Activated naive CD4-positive, alpha-beta T cell treated with anti-CD3 and anti-CD28 coated beads, Interleukin-2, amount 10 ng/mL, durations not matched to agents 7 days and 5 days (primary cell): ENCODE data around the gene TMCO6.
"Not testable (repeated sequence)": the region's sequence is repeated elsewhere in the genome, so short reads cannot be mapped to it uniquely, and the experiment has no call there.

Experiments
- CTCF ChIA-PET: fragments of 350-600 bp; sonication (Branson Sonifier 250); formaldehyde crosslinking; loops from one replicate; lab custom pipeline; 2021; ENCODE audit warnings: antibody characterized with exemption; lab: Charles Lee
- DNase-seq: peaks from one replicate; pipeline ENCODE4 v3.0.0-alpha.2; 2020
- H3K27ac Mint-ChIP-seq: one replicate; pipeline ENCODE4 v1.8.0; 2021; ENCODE audit warnings: mild to moderate bottlenecking, moderate library complexity, mixed read lengths
- H3K27me3 Mint-ChIP-seq: one replicate; pipeline ENCODE4 v1.8.0; 2021; ENCODE audit warnings: mild to moderate bottlenecking, mixed read lengths
- H3K36me3 Mint-ChIP-seq: one replicate; pipeline ENCODE4 v1.8.0; 2021; ENCODE audit warnings: mixed read lengths
- H3K4me1 Mint-ChIP-seq: one replicate; pipeline ENCODE4 v1.8.0; 2021; ENCODE audit warnings: mixed read lengths
- H3K4me3 Mint-ChIP-seq: one replicate; pipeline ENCODE4 v1.8.0; 2021; ENCODE audit warnings: mild to moderate bottlenecking, moderate library complexity, mixed read lengths
- H3K9me3 Mint-ChIP-seq: one replicate; pipeline ENCODE4 v1.8.0; 2021; ENCODE audit warnings: mixed read lengths

TMCO6 gene

DNA sequence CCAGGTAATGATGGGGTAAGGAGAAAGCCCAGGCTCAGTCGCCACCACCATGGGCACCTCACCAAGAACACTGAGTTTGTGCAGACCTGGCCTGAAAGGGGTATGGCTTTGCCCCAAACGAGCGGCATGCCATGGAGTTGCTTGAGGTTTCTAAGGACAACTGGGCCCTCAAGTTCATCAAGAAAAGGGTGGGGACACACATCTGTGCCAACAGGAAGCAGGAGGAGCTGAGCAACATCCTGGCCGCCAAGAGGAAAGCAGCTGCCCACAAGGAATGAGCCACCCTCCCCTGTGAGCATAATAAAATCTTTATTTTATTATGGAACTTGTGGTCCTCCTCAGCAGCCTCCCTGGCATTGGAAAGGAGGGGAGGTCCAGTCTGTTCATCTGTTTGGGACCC is 30.1 kb upstream of the TMCO6 start:
- CTCF ChIA-PET = no interaction called here
- DNase-seq = no peak
- Mint-ChIP-seq H3K4me3 (no peak overlapping the region), H3K36me3 (no peaks in the 10 kb centered on the region), H3K27ac (no peak overlapping the region), H3K27me3 (peaks cover 13% of the 10 kb centered on the region), H3K9me3 (no peaks in the 10 kb centered on the region), H3K4me1 (peaks cover 27% of the 10 kb centered on the region)

DNA sequence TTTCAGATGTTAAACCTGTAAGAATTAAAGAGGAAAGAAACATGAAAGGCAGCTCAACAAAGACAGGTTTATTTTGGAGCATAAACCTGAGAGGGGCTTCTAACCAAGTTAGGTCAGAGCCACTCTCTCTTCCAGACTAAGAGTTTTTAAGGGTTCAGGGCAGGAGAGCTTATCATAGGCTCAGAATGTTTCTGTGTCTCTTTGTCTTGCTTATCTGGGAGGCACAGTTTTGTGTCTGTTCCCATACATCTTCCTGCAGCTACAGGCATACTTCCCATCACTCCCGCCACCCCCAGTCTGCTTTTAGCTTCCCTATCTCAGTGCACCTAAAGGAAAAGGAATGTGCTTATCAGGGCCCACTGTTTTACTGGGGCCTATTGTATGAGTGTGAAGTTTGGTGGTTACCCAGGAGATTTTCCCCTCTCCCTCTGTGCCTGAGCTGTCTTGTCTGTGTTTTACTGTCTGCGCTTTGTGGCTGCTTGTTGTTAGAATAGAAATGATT is 28.2 kb upstream of the TMCO6 start:
- H3K36me3 Mint-ChIP-seq = no peaks in the 10 kb centered on the region
- CTCF ChIA-PET = no interaction called here
- H3K27me3 Mint-ChIP-seq = peaks cover 10% of the 10 kb centered on the region
- peaks cover 27% of the 10 kb centered on the region for H3K4me1 Mint-ChIP-seq
- DNase-seq = no peak
- no peak overlapping the region for H3K27ac Mint-ChIP-seq
- H3K9me3 Mint-ChIP-seq = no peaks in the 10 kb centered on the region
- no peak overlapping the region for H3K4me3 Mint-ChIP-seq

DNA sequence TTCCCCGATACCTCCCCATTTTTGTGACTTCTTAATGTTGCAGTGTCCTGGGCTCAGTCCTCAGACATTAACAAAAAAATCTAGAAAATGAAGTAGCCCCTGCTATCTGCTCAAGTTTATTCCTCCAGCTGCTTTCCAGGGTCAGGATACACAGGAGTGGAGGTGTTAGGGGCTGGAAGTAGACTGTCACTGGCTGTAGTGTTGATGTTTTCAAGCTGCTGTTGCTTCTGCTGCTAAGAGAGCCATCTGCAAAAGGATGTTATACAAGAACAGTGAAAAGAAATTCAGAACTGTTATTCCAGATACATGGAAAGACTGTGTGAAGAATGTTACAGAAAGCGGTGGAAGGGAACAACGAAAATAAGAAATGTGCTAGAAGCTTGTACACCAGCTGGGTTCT is 16.9 kb upstream of the TMCO6 start:
- CTCF ChIA-PET = no interaction called here
- H3K36me3 Mint-ChIP-seq = no peaks in the 10 kb centered on the region
- DNase-seq = no peak

DNA sequence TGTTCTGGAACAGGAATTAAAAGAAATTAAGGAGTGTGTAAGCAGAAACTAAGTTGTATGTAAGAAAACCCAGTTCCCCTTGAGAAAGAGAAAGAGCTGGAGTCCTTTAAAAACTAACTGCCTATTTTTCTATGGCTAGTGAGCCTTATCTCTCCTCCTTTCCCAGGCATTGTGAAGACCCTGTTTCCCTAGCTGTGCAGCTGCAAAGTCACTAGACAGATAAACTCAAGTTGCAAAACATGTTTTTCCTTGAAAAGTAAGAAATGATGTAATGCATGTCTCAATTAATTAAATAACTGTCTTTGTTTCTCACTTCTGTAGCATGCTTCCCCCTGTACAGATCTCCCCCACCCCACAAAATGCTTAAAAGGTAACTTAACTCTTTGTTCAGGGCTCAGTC is 16.2 kb upstream of the TMCO6 start:
- DNase-seq, H3K27ac Mint-ChIP-seq, H3K4me1 Mint-ChIP-seq, CTCF ChIA-PET, H3K36me3 Mint-ChIP-seq, H3K4me3 Mint-ChIP-seq, H3K9me3 Mint-ChIP-seq: not testable (repeated sequence)
- H3K27me3 Mint-ChIP-seq = peaks cover 34% of the 10 kb centered on the region

More for the DNA sequence above, 16.9 kb upstream of the TMCO6 start:
- peaks cover 32% of the 10 kb centered on the region for H3K27me3 Mint-ChIP-seq
- no peaks in the 10 kb centered on the region for H3K4me1 Mint-ChIP-seq
- no peak overlapping the region for H3K27ac Mint-ChIP-seq
- no peak overlapping the region for H3K4me3 Mint-ChIP-seq
- no peaks in the 10 kb centered on the region for H3K9me3 Mint-ChIP-seq

GRCh38 chr5:140624886-140625285 is 14.4 kb upstream of the TMCO6 start:
- not testable (repeated sequence) for H3K4me1 Mint-ChIP-seq, H3K36me3 Mint-ChIP-seq, DNase-seq, H3K4me3 Mint-ChIP-seq, H3K27ac Mint-ChIP-seq, H3K9me3 Mint-ChIP-seq
- CTCF ChIA-PET = interaction anchor here (0.7 kb wide), 1 partner anchor 8 kb away, joined by 4 read pairs; the partner anchor contains the start of gene CD14
- H3K27me3 Mint-ChIP-seq = peaks cover 31% of the 10 kb centered on the region

DNA sequence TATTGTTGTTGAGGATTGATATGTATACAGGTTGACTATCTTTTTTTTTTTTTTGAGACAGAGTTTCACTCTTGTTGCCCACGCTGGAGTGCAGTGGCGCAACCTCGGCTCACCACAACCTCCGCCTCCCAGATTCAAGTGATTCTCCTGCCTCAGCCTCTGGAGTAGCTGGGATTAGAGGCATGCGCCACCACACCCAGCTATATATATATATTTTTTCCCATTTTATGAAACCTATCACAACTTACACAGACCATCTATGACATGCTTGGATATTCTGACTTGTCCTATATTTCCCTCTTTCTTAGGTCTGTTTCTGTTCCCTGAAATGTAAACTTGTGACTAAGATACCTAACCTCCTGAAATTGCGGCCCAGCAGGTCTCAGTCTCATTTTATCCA is 11.3 kb upstream of the TMCO6 start:
- Mint-ChIP-seq H3K27ac (no peak overlapping the region), H3K36me3 (peaks cover 2% of the 10 kb centered on the region), H3K9me3 (peaks cover 3% of the 10 kb centered on the region), H3K4me1 (peaks cover 19% of the 10 kb centered on the region), H3K4me3 (no peak overlapping the region), H3K27me3 (peaks cover 32% of the 10 kb centered on the region)
- CTCF ChIA-PET = no interaction called here
- DNase-seq = no peak

DNA sequence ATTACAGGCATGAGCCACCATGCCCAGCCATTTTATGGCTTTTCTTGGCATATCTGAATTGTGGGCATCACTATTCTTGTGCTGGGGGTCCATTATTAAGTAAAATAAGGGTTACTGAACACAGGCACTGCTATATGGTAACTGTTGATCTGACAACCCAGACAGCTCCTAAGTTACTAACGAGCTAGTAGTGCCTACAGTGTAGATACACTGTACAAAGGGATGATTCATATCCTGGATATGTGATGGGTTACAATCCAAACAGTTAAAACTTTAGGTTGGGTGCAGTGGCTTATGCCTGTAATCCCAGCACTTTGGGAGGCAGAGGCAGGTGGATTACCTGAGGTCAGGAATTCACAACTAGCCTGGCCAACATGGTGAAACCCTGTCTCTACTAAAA is 10.5 kb upstream of the TMCO6 start:
- Mint-ChIP-seq H3K4me3 (no peak overlapping the region), H3K36me3 (peaks cover 2% of the 10 kb centered on the region), H3K4me1 (peaks cover 25% of the 10 kb centered on the region), H3K9me3 (peaks cover 3% of the 10 kb centered on the region), H3K27me3 (peaks cover 36% of the 10 kb centered on the region), H3K27ac (no peak overlapping the region)
- DNase-seq = no peak
- CTCF ChIA-PET = no interaction called here

DNA sequence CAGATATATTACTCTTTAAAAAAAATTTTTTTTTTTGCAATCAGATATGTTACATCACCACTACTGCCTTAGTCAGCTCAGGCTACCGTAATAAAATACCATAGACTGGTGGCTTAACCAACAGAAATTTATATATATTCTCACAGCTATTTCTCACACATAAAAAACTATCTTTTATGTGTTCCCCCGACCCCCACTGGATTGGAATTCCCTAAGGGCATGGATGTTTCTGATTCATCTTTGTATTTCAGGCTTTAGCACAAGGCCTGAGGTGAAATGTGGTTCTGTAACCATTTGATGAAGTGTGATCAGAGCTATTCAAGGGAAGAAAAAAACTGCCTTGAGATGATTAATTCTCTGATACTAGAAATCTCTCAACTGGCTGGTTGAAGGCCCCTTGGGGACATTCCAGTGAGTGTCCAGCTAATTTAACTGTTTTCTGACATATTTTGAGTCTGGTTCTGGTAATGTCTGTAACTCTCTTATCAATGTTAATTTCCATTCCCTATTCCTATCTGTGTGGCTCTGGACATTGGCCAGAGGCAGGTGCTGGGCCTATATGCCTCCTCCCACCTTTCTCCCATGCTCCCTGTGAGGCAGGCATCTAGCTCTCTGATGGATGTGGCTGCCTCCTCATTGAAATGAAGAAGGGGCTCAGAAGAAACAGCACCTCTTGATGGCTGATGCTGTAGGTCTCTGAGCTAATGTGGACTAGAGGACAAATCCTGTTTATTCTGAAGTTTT is 8.8 kb upstream of the TMCO6 start:
- Mint-ChIP-seq H3K9me3 (peaks cover 3% of the 10 kb centered on the region), H3K4me3 (no peak overlapping the region), H3K4me1 (peaks cover 35% of the 10 kb centered on the region), H3K27me3 (peaks cover 40% of the 10 kb centered on the region), H3K27ac (no peak overlapping the region), H3K36me3 (peaks cover 2% of the 10 kb centered on the region)
- no peak for DNase-seq
- CTCF ChIA-PET = no interaction called here

- peaks cover 40% of the 10 kb centered on the region for H3K27me3 Mint-ChIP-seq
- peaks cover 35% of the 10 kb centered on the region for H3K4me1 Mint-ChIP-seq
- H3K36me3 Mint-ChIP-seq = peaks cover 2% of the 10 kb centered on the region
- no peak overlapping the region for H3K4me3 Mint-ChIP-seq
- H3K27ac Mint-ChIP-seq = no peak overlapping the region
- DNase-seq = no peak
- CTCF ChIA-PET = no interaction called here
- H3K9me3 Mint-ChIP-seq = peaks cover 3% of the 10 kb centered on the region
Observed at GRCh38 chr5:140631036-140631417, 8.2 kb upstream of the TMCO6 start.

DNA sequence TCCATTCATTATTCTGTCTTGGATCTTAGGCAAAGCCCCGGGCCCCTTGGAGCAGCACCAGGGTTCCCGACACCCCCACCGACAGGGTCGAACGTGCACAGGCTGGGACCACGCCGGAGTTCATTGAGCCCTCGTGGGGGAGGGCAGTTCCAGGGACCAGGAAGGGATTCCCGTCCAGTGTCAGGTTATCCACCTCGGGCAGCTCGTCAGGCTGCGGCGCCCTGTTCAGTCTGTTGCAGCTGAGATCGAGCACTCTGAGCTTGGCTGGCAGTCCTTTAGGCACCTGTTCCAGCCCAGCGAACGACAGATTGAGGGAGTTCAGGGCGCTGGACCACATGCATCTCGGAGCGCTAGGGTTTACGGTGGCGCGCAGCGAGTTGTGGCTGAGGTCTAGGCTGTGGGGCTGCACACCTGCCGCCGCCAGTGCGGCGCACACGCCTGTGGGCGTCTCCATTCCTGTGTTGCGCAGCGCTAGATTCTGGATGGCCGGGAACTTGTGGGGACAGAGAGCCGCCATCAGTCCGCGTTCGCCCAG is 7.4 kb upstream of the TMCO6 start:
- peaks cover 3% of the 10 kb centered on the region for H3K9me3 Mint-ChIP-seq
- H3K27me3 Mint-ChIP-seq = peaks cover 42% of the 10 kb centered on the region
- peaks cover 35% of the 10 kb centered on the region for H3K4me1 Mint-ChIP-seq
- peak overlapping the region; percentile 77 for H3K4me3 Mint-ChIP-seq
- H3K27ac Mint-ChIP-seq = no peak overlapping the region
- peak; percentile 52 for DNase-seq
- CTCF ChIA-PET = interaction anchor here (1.4 kb wide), 1 partner anchor 63 kb away, joined by 4 read pairs; no protein-coding TSS in a partner anchor
- H3K36me3 Mint-ChIP-seq = peaks cover 2% of the 10 kb centered on the region

GRCh38 chr5:140632366-140633020 is 6.8 kb upstream of the TMCO6 start:
- peaks cover 35% of the 10 kb centered on the region for H3K4me1 Mint-ChIP-seq
- peak; percentile 65 for DNase-seq
- peaks cover 2% of the 10 kb centered on the region for H3K36me3 Mint-ChIP-seq
- H3K9me3 Mint-ChIP-seq = peaks cover 3% of the 10 kb centered on the region
- peak overlapping the region; percentile 77 for H3K4me3 Mint-ChIP-seq
- CTCF ChIA-PET = interaction anchor here (0.7 to 1.4 kb wide), 4 partner anchors 8 to 483 kb away, joined by 3 to 4 read pairs (median 4); no protein-coding TSS in a partner anchor
- H3K27me3 Mint-ChIP-seq = peaks cover 44% of the 10 kb centered on the region
- H3K27ac Mint-ChIP-seq = peak overlapping the region; percentile 52

GRCh38 chr5:140633021-140633471 is 6.2 kb upstream of the TMCO6 start, which contains the start of gene CD14:
CD14 (minus strand) TSS chr5:140633175; CDS start chr5:140633071, 104 bp downstream.
- Mint-ChIP-seq H3K36me3 (peaks cover 1% of the 10 kb centered on the region), H3K27me3 (peaks cover 46% of the 10 kb centered on the region), H3K4me1 (peaks cover 39% of the 10 kb centered on the region), H3K4me3 (peak within 1 kb of the TSS; percentile 77), H3K9me3 (peaks cover 2% of the 10 kb centered on the region), H3K27ac (peak within 1 kb of the TSS; percentile 69)
- CTCF ChIA-PET = interaction anchor here (0.7 to 1.4 kb wide), 4 partner anchors 8 to 484 kb away, joined by 3 to 4 read pairs (median 4); no protein-coding TSS in a partner anchor
- peak; percentile 48 for DNase-seq

DNA sequence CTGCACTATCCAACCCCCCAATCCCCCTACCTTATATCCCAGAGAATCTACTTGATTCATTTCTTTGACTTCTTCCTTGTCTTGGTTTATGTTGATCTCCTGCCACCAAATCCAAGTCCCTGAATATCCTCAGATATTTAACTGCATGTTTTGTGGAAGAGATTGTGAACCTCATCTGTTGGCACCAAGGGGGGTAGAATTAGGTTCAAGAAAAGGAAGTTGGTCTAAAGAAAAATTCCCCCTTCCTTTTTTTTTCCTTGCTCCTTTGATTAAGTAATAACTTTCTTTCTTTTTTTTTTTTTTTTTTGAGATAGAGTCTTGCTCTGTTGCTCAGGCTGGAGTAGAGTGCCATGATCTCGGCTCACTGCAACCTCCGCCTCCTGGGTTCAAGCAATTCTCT is 5.8 kb upstream of the TMCO6 start:
- Mint-ChIP-seq H3K4me3 (peak overlapping the region; percentile 77), H3K27me3 (peaks cover 42% of the 10 kb centered on the region), H3K9me3 (no peaks in the 10 kb centered on the region), H3K36me3 (no peaks in the 10 kb centered on the region), H3K4me1 (peaks cover 42% of the 10 kb centered on the region), H3K27ac (no peak overlapping the region)
- CTCF ChIA-PET = interaction anchor here (1.0 to 3.7 kb wide), 4 partner anchors 9 to 261 kb away, joined by 4 to 19 read pairs (median 6); no protein-coding TSS in a partner anchor
- no peak for DNase-seq

- Mint-ChIP-seq H3K27ac (no peak overlapping the region), H3K9me3 (no peaks in the 10 kb centered on the region), H3K27me3 (peaks cover 42% of the 10 kb centered on the region), H3K4me1 (peaks cover 48% of the 10 kb centered on the region), H3K36me3 (no peaks in the 10 kb centered on the region), H3K4me3 (no peak overlapping the region)
- CTCF ChIA-PET = interaction anchor here (1.1 to 3.7 kb wide), 8 partner anchors 18 to 389 kb away, joined by 3 to 22 read pairs (median 9); partner anchors contain the start of gene EIF4EBP3
- no peak for DNase-seq
Observed at GRCh38 chr5:140634103-140634502, 5.1 kb upstream of the TMCO6 start.
